NCI-H1694 (cell line): ENCODE results near the gene SRRM4.
"Not testable (repeated sequence)": the region's sequence is repeated elsewhere in the genome, so short reads cannot be mapped to it uniquely, and the experiment has no call there.

Source experiments
- DNase-seq: peaks from one replicate; lab custom pipeline; 2025; lab: John Stamatoyannopoulos, UW

Gene SRRM4, protein sequence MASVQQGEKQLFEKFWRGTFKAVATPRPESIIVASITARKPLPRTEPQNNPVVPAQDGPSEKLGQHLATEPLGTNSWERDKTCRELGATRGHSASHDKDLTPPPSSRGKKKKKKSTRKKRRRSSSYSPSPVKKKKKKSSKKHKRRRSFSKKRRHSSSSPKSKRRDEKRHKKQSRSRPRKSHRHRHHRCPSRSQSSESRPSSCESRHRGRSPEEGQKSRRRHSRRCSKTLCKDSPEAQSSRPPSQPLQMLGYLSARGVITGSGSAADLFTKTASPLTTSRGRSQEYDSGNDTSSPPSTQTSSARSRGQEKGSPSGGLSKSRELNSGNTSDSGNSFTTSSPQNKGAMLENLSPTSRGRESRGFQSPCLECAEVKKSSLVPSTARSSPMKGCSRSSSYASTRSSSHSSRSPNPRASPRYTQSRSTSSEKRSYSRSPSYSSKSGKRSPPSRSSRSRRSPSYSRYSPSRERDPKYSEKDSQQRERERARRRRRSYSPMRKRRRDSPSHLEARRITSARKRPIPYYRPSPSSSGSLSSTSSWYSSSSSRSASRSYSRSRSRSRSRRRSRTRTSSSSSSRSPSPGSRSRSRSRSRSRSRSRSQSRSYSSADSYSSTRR

DNA sequence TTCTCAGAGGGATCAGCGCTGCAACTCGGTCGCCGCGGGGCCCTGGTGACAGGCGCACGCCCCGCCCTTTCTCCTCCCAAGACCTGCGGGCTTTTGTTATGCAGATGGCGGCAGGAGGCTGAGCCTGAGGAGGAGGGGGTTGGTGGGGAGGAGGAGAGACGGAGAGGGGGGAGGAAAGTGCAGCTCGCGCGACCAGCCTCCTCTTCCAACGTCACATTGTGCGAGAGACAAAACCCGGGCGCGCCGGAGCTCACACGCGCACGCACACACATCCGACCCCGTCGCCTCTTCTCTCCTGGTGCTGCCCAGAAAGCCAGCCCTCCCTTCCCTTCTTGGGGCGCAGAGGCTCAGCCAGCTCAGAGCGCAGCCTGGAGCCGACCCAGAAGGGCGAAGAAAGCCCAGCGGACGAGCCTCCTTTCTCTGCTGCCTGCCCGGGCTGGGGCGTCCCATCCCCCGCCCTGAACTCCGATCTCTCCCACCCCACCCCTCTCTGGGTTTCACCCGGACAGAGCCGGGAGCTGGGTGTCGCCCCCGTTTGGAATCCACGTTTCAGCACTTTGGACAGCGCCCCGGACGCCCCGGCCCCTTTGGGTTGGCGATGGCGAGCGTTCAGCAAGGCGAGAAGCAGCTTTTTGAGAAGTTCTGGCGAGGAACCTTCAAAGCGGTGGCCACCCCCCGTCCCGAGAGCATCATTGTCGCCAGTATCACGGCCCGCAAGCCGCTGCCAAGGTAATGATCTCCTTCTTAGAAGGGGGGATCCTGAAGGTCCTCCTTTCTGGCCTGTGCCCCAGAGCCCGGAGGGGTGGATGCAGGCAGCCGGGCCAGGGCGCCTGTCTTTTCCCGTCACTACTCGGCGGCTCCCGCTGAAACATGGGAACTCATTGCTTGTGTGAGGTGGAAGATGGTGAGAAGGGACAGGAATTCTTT is at the start of gene SRRM4:
Gene SRRM4, plus strand, starts transcription at position 257 of the 927 bp plus-strand sequence. Its CDS starts 342 bp downstream, at position 599.
- peak; percentile 92 for DNase-seq

DNA sequence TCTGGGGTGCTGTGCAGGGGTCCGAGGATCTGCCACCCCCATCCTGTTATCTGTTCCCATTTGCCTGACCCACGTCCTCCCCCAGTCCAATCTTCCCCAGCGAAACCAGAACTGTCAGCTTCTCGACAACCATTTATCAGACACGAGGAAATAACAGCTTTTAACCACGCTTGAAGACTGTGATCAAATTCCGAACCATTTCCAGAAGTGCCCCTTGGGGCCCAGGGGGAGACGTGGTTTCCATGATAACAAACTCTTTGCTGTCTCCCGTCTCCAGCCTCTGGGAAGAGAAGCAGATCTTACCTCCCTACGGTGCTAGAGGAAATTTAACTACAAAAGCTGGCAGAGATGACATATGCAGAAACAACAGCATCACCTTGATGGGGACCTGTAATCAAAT is 35.1 kb upstream of the SRRM4 start:
- no peak for DNase-seq

DNA sequence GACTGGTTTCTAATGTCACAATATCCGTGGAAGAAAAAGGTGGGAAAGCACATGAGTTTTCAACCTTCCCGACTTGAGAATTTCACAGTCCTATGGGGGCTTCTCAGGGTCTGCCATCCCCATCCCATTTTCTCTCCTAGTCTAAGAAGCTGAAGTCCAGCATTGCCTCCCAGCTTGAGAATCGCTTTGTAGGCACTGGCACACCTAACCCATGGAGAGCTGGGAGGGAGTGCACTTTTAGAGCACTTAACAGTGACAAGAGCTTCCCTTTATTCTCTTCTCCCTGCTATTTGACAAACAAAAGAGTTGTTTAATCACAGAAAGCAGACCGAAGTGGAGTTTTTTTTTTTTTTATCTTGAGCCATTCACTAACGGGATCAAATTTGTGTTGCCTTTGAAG is 22.8 kb upstream of the SRRM4 start:
- DNase-seq = no peak

DNA sequence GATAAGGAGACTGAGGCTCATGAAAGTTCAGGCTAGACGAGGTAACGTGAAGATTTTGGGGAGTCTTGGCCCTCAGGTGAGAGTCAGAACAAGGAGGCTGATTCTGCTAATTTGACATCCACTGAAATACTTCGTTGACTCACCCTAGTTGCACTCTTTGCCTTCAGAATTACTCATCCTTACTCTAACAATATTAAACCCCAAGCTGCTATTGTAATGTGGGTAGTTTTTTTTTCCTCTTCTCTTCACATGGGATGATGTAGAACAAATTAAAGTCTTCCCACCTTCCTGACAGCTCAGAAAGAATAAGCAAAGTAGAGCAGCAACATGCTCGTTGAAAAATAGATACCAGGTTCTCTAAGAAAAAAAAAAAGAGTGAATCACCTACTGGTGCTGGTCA is 22.0 kb upstream of the SRRM4 start:
- no peak for DNase-seq

DNA sequence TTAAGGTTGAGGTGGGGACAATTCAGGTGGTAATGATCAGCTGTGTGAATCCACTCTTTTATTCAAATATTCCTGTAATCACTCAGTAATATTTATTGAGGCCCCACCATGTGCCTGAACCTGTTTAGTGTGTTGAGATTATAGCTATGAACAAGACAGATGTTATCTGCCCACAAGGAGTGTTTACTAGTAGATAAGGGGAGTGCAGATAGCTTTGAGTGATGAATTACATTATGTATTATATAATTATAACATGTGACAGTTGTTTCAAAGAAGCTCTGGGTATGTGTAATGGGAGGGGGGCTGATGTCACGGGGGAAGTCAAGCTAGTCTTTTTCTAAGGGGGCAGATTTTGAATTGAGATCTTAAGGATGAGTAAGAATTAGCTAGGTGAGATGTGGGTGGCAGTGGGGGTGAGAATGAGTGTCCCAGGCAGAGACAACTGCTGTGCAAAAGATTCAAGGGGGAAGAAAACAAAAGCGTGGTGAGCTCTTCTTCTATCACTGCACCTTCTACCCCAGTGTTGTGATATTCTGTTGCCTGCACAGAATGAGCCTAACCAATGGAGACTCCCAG is 21.3 kb upstream of the SRRM4 start:
- DNase-seq = no peak

DNA sequence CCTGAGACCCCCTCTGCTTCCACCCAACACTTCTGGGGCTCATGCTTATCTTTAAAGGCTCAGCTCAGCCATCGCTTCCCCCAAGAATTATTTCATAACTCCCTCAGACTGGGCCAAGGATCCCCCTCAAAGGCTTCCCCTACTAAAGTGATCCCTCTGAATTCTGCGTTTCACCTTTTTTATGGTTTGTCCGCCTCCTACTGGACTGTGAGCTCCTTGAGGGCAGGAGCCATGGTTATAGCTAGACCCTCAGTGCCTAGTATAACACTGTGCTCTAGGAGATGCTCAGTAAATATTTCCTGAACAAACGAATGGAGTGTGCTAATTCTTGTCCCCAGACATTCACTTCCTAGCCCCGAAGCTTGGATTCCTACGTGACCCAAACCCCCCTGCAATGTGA is 20.5 kb upstream of the SRRM4 start:
- DNase-seq = no peak

DNA sequence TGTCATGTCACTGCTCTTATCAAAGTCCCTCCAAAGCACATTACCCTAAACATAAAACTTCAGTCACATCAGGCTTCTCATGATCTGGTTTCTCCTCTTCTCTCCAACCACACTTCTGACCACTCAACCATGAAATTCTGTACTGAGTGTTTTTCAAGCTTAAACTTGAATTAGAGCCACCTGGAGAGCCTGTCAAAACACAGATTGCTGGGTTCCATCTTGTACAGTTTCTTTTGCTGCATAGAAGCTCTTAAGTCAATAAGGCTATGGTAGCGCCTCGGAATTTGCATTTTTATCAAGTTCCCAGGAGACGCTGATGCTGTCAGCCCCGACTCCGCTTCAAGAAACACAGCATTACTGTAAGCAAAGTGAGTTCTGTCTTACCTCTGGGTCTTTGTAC is 16.4 kb upstream of the SRRM4 start:
- no peak for DNase-seq

DNA sequence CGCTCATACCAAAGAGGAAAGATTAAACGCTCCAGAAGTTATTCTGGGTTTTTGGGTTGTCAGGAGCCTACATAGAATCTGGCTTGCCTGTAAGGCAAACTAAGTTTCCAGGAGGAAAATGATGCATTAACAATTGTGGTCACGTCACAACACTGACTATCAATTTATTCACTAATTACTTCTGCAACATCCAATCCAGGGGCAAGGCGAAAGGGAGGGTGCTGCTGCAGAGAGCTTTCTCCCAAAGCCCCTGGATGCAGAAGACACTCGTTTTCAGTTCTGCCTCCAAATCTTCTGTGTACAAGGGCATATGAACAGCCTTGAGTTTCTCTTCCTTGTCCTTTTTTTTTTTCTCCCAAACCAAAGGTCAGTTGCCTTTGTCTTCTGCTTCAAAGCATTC is 10.5 kb upstream of the SRRM4 start:
- no peak for DNase-seq

DNA sequence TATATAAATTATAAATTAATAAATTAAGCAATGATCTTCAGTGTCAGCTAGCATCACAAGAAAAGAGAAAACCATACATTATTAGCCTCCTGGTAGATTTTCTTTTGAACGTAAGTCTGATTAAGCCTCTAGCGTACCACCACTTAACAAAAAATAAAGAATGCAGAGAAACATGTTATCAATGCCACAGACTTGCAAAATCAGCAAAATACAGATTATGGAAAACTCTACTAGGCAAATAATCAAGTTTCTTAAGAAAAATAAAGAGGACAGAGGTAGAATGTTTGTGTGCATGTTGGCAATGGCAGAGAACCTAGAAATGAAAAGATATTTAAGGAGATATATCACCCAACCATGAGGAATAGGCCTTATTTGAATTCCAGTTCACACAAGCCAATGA is 8.4 kb upstream of the SRRM4 start:
- DNase-seq = no peak

DNA sequence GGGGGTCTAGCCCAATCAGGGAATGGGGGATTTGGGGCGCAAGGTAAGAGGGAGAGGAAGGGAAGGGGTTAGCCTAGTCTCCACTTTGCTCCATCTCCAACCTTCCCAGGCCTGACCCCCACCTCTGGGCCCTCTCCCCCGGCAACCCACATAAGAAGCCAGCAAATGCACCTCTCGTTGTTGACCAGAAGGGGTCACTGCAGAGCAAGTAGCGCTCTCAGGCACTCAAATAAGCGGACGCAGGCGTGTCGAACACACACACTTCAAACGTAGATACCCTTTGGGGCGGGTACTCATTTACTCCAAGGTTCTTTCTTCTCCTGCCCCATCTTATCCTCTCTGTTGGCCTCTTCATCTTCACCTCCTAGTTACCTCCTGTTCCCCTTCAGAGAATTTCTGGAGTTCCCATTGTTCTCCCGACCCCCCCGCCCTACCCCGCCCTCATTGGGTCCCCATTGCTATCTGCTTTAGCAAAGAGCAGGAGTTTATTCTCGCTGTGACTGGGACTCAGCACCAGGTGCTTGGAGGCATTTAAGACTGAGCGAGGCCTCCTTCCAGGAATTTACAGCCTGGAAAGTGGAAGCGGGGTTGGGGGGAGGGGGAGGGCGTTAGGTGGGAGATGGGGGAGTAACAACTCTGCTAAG is 1.5 kb upstream of the SRRM4 start:
- peak; percentile 84 for DNase-seq

DNA sequence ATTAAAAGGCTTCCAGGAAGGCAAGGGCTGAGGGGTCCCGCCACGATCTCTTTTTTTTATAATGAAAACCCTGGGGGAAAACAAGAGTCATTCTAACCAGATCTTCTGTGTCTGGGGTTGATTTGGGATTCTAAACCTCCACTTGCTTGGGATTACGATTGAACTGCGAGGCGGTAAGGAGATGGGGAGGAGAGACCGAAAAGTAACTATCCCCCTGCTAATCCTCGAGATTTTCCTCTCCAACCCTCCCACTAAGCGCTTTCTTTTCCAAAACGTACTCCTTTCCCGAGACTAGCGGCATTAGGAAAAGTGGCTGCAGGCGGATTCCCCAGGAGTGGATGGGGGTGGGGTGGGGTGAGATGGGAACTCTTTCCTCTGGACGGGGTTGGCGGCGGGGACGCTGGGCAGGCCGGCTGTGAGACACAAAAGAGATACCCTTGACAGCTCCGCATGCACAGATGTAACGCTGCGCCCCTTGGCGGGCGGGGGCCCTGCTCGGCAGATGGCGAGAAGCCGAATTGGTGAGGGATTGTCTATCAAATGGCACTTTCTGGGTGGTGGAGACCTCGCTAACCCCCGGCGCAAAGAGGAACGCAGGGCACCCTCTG is 830 bp upstream of the SRRM4 start:
- peak; percentile 55 for DNase-seq

DNA sequence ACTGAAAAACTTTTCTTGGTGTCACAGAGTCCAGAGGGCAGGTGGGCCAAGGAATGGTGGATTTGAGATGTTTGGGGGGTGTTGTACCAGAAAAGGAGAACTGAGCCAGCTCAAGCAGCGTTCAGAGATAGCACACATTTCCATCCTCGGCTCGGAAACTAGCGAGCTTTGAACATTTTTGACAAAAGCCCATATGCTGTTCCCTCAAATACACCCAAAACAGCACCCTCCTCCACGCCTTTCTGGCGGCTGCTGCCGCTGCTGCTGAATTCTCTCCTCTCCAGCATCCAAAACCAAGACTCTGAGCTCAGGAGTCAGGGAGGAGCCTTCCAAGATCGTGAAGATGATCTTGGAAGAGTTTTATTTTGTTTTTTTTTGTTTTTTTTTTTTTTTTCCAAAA is 961 bp downstream of the SRRM4 start:
- no peak for DNase-seq

DNA sequence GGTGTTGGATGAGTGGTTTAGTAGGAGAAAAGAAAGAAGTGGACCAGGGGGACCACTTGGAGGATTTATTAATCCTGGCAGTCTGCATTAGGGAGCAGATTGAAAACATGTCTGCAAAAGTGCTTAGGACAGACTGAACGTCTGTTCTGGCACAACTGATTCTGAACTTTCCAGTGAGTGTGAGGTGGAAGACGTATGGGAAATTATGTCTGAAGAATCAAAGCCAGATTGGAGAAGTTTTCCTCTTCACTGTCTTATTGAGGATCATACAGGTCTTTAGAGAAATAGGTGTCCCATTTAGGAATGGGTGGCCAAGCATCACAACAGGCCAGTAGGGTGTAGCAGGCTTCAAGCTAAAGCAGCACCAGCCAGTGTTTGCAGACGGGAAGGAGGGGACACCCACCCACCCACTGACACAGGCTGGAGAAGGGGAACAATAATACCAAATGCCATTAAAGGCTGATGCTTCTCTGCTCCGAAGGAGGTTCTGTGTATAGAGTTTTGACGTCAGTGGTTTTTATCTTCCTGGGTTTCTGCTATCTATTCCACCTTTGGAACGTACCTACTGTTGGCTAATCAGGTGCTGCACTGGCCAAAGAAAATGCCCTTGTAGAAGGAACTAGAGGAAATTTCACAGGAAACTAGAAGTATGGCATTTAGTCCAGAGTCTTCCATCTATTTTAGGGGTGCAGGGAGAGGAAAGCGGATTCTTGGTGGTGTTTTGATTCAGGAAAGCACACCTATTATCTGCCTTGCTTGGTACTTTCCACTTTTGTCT is 1.8 kb downstream of the SRRM4 start:
- DNase-seq = peak; percentile 10

DNA sequence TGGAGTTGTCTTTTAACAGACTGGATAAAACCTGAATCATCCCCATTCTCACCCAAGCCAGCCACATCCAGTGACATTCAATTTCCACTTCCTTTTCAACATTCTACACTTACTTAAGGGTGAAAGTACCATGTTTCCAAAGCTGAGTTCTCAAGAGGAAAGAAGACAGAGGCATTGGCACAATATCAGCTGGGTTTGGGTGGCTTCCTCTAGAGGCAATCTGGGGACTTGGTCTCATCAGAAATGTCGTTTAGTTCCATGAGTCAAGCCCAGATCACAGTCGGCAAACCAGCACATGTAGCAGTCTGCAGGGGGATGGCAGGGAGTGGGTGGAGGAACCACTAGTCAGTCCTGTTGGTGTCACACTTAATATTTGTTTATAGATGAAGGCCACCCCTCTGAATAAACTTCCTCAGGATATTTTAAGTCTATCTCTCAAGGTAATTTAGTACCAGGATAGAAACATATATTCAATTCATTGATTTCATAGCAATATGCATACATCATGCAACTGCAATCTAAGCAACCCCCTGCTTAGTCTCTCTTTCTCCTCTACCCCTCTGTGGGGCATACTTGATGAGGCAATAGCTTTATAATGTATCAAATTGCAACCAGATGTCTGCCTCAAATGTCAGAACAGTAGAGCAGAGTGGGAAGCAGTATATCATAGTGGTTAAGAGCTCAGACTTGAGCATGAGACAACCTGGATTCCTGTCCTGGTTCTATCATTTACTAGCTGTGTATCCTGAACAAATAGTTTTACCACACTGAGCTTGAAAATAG is 3.0 kb downstream of the SRRM4 start:
- peak; percentile 65 for DNase-seq

DNA sequence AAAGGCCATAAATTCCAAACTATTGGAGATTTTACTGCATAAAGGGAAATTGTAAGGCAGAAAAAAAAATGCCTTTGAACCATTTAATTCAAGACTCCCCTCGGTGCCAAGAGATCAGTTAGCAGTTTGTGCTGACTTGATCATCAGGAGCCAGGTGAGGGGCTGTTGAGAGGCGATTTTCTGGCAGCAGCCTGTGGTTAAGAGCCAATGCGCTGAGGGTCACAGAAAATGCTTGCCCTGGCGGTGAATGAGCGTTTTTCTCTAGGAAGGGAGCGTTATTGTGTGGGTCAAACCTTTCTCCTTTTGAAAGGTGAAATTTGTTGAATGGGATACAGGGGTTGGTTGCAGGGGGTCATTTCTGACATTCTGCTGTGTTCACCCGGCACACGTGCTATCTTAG is 4.7 kb downstream of the SRRM4 start:
- DNase-seq = no peak

DNA sequence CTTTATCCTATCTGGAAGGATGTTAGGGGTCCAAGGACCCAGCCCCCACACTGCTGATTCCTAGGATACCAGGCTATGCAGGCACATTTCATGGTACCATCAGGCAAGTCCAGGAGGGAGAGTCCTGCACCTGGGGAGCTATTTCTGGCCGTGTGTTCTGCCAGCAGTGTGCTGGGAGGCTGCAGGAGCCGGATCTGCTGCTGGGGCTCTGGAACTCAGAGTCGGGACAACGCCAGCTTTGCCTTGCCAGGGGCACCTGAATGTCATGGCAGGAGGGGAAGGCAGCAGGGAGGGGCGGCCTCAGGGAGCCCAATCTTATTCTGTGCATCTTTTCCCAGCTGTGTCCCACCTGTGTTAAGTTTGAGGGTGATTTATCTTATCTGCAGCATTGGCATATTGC is 17.8 kb downstream of the SRRM4 start:
- DNase-seq = no peak

DNA sequence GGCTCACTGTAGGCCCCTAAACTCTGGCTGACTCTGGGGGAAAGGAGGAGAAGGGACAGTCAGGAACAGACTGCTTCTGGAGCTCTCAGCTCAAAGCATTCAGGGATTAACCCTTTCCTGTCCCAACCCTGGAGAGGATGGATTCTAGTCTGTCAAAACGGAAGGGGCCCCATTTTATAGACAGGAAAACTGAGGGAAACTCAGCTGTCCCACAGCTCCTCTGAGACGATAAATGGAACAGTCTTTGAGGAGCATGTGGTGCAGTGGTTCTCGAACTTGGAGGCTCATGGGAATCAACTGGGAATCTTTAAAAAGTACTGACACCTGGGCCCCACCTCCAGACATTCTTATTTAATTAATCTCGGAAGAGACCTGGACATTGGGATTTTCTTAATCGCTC is 23.7 kb downstream of the SRRM4 start:
- DNase-seq = no peak

DNA sequence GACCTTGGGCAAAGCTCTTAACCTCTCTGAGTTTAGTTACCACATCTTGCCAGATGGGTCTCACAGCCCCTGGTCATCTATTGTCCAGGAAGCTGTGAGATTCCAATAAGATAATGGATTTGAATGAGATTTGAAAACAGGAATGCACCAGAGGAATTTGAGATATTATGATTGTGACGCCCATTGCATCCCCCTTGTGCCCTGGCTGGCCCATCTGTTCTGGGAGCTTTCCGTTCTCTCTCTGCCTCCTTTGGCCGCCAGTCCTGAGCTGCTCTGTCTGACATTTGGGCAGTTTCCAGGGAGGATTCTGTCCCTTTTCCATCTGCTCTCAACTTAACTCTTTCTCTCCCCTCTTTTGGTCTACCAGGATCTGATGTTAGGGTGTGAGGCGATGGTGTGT is 24.6 kb downstream of the SRRM4 start:
- DNase-seq = no peak

DNA sequence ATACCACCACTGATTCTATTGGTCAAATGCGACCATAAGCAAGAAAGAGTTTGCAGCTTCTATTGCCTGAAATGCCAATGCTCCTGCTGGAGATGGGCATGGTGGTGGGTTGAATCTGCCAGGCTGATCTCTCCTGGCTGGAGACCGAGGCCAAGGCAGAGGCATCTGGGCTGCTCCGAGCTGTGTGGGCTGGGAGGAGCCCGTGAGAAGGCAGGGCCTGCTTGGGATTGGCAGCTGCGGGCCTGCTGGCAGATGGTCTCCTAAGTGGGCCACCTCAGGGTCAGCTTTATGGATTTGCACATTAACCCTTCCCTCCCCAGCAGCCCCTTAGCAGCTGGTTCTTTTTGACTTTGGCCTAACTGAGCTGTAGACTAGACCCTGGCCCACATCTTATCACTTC is 25.4 kb downstream of the SRRM4 start:
- peak; percentile 73 for DNase-seq

DNA sequence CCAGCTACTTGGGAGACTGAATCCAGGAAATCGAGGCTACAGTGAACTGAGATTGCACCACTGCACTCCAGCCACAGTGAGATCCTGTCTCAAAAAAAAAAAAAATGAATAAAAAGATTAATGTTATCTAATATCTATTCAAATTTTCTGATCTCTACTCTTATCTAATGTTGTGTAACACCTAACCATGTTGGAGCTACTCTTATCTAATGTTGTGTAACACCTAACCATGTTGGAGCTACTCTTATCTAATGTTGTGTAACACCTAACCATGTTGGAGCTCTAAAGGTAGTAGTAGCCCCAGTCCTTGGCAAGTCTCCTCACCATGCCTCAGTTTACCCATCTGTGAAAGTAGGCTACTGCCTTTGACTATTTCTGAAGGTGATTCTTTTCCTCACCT is 26.9 kb downstream of the SRRM4 start:
- not testable (repeated sequence) for DNase-seq
